Activated T-helper 2 cell treated with anti-CD3 and anti-CD28 coated beads, Interferon-gamma antibody, Interleukin-2, Interleukin-4, amounts not matched to agents 10 μg/mL and 5 μg/mL and 100 μg/mL, durations not matched to agents 14 hours and 24 hours and 36 hours (primary cell): ENCODE data around the gene TRIM34. TPM values are rescaled to one million over a fixed set of nuclear protein-coding genes. Genes with fewer than 3 reads are reported as not detected.
"Not testable (repeated sequence)": the region's sequence is repeated elsewhere in the genome, so short reads cannot be mapped to it uniquely, and the experiment has no call there.

Experiments
- DNase-seq: peaks from one replicate; pipeline ENCODE4 v3.0.0; 2021; ENCODE audit warnings: low spot score
- H3K27ac Mint-ChIP-seq: one replicate; pipeline ENCODE4 v1.8.0; 2021; ENCODE audit warnings: mixed read lengths
- H3K27me3 Mint-ChIP-seq: one replicate; pipeline ENCODE4 v1.8.0; 2021; ENCODE audit warnings: low read depth, mixed read lengths
- H3K36me3 Mint-ChIP-seq: one replicate; pipeline ENCODE4 v1.8.0; 2021; ENCODE audit warnings: low read depth, mixed read lengths
- H3K4me1 Mint-ChIP-seq: one replicate; pipeline ENCODE4 v1.8.0; 2021; ENCODE audit warnings: low read depth, mixed read lengths
- H3K4me3 Mint-ChIP-seq: one replicate; pipeline ENCODE4 v1.8.0; 2021; ENCODE audit warnings: low read depth, mild to moderate bottlenecking, moderate library complexity, mixed read lengths
- H3K9me3 Mint-ChIP-seq: one replicate; pipeline ENCODE4 v1.8.0; 2021; ENCODE audit warnings: mixed read lengths
- intact Hi-C: fragments of 100-400 bp; cut with micrococcal nuclease; formaldehyde crosslinking; loops from one replicate; pipeline ENCODE4 v1.15.1; 2023
- total RNA-seq: library from RNA; stranded (reverse); gene quantifications from 2 replicates; pipeline ENCODE4 v1.2.3, GENCODE V29; 2022

TRIM34 gene
- total RNA-seq, 1 donor from 2014 or later: 7.8 TPM

DNA sequence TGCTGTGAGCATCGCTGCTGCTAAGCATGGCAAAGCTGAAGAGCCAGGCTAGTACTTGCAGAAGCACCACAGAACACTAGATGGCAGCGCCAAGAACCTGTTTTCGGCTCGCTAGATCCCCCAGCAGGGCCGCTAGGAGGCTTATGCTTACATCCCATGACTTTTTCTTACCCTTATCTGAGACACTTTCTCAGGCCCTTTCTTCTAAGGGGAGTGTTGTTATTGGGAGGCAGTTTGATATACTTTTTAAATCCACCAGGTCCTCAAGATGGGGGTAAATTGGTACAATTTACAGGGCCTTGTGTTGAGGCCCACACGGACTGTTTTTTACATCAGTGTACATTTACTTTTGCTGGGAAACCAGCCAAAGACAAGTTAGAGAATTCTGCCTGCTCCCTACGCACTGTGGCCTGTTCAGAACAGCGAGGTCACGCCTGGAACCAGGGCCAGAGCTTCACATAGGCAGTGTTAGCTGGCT lies 24.4 kb upstream of the TRIM34 start:
- intact Hi-C loops: loop anchor here (1.0 kb wide), 1 partner anchor 208 kb away; the partner anchor contains the start of gene OR52N2
- Mint-ChIP-seq H3K4me3 (no peak overlapping the region), H3K4me1 (peaks cover 10% of the 10 kb centered on the region), H3K27me3 (peaks cover 2% of the 10 kb centered on the region), H3K36me3 (no peaks in the 10 kb centered on the region), H3K27ac (no peak overlapping the region), H3K9me3 (no peaks in the 10 kb centered on the region)
- DNase-seq: peak; percentile 44

- H3K4me1 Mint-ChIP-seq, H3K27ac Mint-ChIP-seq, intact Hi-C loops: not testable (repeated sequence)
Observed at GRCh38 chr11:5602791-5603190, 22.0 kb upstream of the TRIM34 start.

DNA sequence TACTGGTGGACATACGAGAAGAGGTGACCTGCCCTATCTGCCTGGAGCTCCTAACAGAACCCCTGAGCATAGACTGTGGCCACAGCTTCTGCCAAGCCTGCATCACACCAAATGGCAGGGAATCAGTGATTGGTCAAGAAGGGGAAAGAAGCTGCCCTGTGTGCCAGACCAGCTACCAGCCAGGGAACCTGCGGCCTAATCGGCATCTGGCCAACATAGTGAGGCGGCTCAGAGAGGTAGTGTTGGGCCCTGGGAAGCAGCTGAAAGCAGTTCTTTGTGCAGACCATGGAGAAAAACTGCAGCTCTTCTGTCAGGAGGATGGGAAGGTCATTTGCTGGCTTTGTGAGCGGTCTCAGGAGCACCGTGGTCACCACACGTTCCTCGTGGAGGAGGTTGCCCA lies 21.5 kb upstream of the TRIM34 start:
- H3K36me3 Mint-ChIP-seq: no peaks in the 10 kb centered on the region
- no peaks in the 10 kb centered on the region for H3K9me3 Mint-ChIP-seq
- no peak for DNase-seq
- H3K27me3 Mint-ChIP-seq: no peaks in the 10 kb centered on the region
- intact Hi-C loops: no loop called here
- H3K4me1 Mint-ChIP-seq: peaks cover 3% of the 10 kb centered on the region
- H3K4me3 Mint-ChIP-seq: no peak overlapping the region
- no peak overlapping the region for H3K27ac Mint-ChIP-seq

More at GRCh38 chr11:5602791-5603190, 22.0 kb upstream of the TRIM34 start:
- not testable (repeated sequence) for H3K9me3 Mint-ChIP-seq, H3K27me3 Mint-ChIP-seq, DNase-seq, H3K36me3 Mint-ChIP-seq, H3K4me3 Mint-ChIP-seq

GRCh38 chr11:5604896-5605295 lies 19.9 kb upstream of the TRIM34 start:
- intact Hi-C loops: no loop called here

DNA sequence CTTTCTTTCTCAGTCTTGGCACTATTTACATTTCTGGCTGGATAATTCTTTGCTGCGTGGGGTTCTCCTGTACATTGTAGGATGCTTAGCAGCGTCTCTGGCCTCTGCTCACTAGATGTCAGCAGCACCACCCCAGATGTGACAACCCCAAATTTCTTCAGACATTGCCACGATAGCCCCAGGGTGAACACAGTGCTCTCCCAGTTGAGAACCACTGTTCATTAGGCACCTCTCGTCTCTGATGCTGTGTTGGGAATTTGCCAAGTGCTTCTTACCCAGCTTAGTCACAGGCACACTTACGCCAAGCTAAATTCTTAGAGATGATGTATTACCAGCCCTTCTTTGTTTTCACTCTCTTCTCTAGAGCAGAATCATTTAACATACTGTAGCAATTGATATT lies 19.0 kb upstream of the TRIM34 start:
- Mint-ChIP-seq H3K27me3 (no peaks in the 10 kb centered on the region), H3K36me3 (no peaks in the 10 kb centered on the region), H3K4me3 (no peak overlapping the region), H3K9me3 (no peaks in the 10 kb centered on the region), H3K27ac (no peak overlapping the region), H3K4me1 (no peaks in the 10 kb centered on the region)
- intact Hi-C loops: no loop called here
- no peak for DNase-seq

More at GRCh38 chr11:5604896-5605295, 19.9 kb upstream of the TRIM34 start:
- DNase-seq: no peak
- H3K27me3 Mint-ChIP-seq: no peaks in the 10 kb centered on the region
- H3K36me3 Mint-ChIP-seq: no peaks in the 10 kb centered on the region
- no peak overlapping the region for H3K4me3 Mint-ChIP-seq
- H3K27ac Mint-ChIP-seq: no peak overlapping the region
- no peaks in the 10 kb centered on the region for H3K9me3 Mint-ChIP-seq
- H3K4me1 Mint-ChIP-seq: no peaks in the 10 kb centered on the region

GRCh38 chr11:5608808-5609207 lies 16.0 kb upstream of the TRIM34 start:
- intact Hi-C loops: no loop called here
- H3K9me3 Mint-ChIP-seq: no peaks in the 10 kb centered on the region
- no peak overlapping the region for H3K27ac Mint-ChIP-seq
- H3K36me3 Mint-ChIP-seq: no peaks in the 10 kb centered on the region
- H3K4me1 Mint-ChIP-seq: no peaks in the 10 kb centered on the region
- no peaks in the 10 kb centered on the region for H3K27me3 Mint-ChIP-seq
- no peak for DNase-seq
- H3K4me3 Mint-ChIP-seq: no peak overlapping the region

GRCh38 chr11:5610446-5610845 lies 14.4 kb upstream of the TRIM34 start:
- Mint-ChIP-seq H3K36me3 (no peaks in the 10 kb centered on the region), H3K4me3 (no peak overlapping the region), H3K4me1 (no peaks in the 10 kb centered on the region), H3K27me3 (peaks cover 3% of the 10 kb centered on the region), H3K27ac (no peak overlapping the region), H3K9me3 (no peaks in the 10 kb centered on the region)
- no peak for DNase-seq
- intact Hi-C loops: no loop called here

GRCh38 chr11:5611627-5612026 lies 13.2 kb upstream of the TRIM34 start:
- Mint-ChIP-seq H3K27me3 (peaks cover 3% of the 10 kb centered on the region), H3K36me3 (no peaks in the 10 kb centered on the region), H3K9me3 (no peaks in the 10 kb centered on the region), H3K4me1 (no peaks in the 10 kb centered on the region), H3K4me3 (no peak overlapping the region), H3K27ac (no peak overlapping the region)
- intact Hi-C loops: no loop called here
- no peak for DNase-seq

- Mint-ChIP-seq H3K36me3 (no peaks in the 10 kb centered on the region), H3K4me3 (no peak overlapping the region), H3K9me3 (no peaks in the 10 kb centered on the region), H3K4me1 (peaks cover 8% of the 10 kb centered on the region), H3K27me3 (peaks cover 3% of the 10 kb centered on the region), H3K27ac (no peak overlapping the region)
- DNase-seq: no peak
- intact Hi-C loops: no loop called here
Observed at GRCh38 chr11:5618807-5619206, 6.0 kb upstream of the TRIM34 start.

DNA sequence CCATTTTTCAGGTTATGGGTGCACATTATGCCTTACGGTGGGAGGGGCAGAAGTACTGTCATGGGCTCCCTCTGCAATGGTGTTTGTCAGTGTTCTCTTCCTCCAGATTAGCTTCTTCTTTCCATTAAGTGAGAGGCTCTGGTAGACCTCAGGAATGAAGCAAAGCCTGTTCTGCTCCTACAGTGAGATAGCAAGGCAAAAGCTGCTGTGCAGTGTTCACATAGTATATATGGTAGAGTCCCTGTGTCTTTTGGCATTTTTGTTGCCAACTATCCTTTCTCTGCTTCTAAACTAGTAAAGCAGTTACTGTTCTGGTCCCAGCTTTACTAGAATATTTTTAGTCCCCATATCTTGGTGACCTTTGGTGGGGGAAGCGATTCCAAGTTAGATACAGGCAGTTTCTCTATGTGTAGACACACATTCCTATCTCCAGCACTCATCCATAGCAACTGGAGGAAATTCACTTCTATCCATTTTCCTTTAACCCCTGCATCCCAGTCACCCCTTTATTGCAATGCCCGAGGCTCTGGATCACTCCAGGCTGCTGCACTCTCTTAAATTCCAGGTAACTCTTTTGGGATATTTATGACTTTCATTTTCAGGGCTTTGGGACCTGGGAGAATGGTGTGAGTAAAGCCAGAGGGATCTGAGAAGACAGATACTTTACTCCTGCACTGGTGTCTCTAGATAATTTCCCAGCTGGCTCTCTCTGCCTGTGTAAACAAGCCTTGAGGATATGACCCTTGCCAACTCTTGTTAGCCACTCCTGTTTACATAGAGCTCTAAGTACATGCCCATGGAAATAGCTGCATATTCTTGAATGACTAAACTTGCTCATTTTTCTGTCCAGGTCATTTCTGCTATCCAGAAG lies 3.9 kb upstream of the TRIM34 start:
- peaks cover 17% of the 10 kb centered on the region for H3K4me1 Mint-ChIP-seq

GRCh38 chr11:5621580-5621979 lies 3.2 kb upstream of the TRIM34 start:
- Mint-ChIP-seq H3K4me1 (peaks cover 23% of the 10 kb centered on the region), H3K4me3 (no peak overlapping the region), H3K9me3 (no peaks in the 10 kb centered on the region), H3K27me3 (no peaks in the 10 kb centered on the region), H3K36me3 (no peaks in the 10 kb centered on the region), H3K27ac (no peak overlapping the region)
- intact Hi-C loops: loop anchor here (10.0 kb wide), 1 partner anchor 703 kb away; the partner anchor contains the start of gene CAVIN3
- no peak for DNase-seq

More for the DNA sequence above, 3.9 kb upstream of the TRIM34 start:
- Mint-ChIP-seq H3K36me3 (no peaks in the 10 kb centered on the region), H3K9me3 (no peaks in the 10 kb centered on the region), H3K27me3 (no peaks in the 10 kb centered on the region), H3K4me3 (no peak overlapping the region), H3K27ac (no peak overlapping the region)
- intact Hi-C loops: loop anchor here (10.0 kb wide), 1 partner anchor 704 kb away; the partner anchor contains the start of gene CAVIN3
- DNase-seq: no peak

DNA sequence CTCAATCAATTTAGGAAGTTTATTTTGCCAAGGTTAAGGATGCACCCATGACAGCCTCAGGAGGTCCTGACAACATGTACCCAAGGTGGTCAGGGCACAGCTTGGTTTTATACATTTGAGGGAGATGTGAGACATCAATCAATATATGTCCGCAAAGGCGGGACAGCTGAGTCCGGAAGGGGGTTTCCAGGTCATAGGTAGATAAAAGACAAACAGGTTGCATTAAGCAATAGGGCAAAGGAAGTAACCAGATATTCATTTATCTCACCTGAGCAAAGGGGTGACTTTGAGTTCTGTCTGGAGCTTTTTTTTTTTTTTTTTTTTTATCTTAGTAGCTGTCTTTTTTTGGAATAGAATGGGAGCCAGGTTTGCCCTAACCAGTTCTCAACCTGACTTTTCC lies 2.0 kb upstream of the TRIM34 start:
- H3K9me3 Mint-ChIP-seq: no peaks in the 10 kb centered on the region
- H3K27ac Mint-ChIP-seq: no peak overlapping the region
- H3K4me3 Mint-ChIP-seq: peak overlapping the region; percentile 48
- no peaks in the 10 kb centered on the region for H3K27me3 Mint-ChIP-seq
- intact Hi-C loops: loop anchor here (10.0 kb wide), 1 partner anchor 702 kb away; the partner anchor contains the start of gene CAVIN3
- no peak for DNase-seq
- H3K36me3 Mint-ChIP-seq: no peaks in the 10 kb centered on the region
- peaks cover 34% of the 10 kb centered on the region for H3K4me1 Mint-ChIP-seq

DNA sequence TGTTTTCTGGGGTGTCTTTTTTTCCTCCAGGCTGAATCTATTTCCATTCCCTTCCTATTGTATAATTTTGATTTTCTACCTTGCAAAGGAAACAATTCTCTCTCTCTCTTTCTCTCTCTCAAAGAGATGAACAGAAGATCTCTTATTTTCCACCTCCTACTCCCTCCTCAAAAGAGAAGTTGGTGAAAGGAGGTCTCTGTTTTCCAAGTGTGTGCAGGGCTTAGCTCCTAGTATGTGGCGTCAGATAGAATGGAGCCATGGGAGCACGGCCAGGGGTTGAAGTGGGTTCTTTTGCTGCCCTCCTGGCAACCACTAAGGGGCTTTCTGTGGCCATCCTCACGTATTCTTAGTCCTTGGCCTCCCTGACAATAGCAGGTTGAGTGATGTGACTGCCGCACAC lies 480 bp downstream of the TRIM34 start:
- intact Hi-C loops: loop anchor here (2.0 to 10.0 kb wide), 2 partner anchors 60 to 700 kb away; partner anchors contain the start of genes CAVIN3 and TRIM5
- DNase-seq: no peak
- Mint-ChIP-seq H3K4me1 (peaks cover 44% of the 10 kb centered on the region), H3K36me3 (peaks cover 5% of the 10 kb centered on the region), H3K27ac (peak overlapping the region; percentile 71), H3K9me3 (peaks cover 2% of the 10 kb centered on the region), H3K27me3 (no peaks in the 10 kb centered on the region), H3K4me3 (peak overlapping the region; percentile 92)
